Measurements from ENCODE around the gene DENND1A.

The DENND1A gene

GRCh38 chr9:123361086-123361730 lies 568.7 kb downstream of the DENND1A start:
- no peak for DNase-seq

DNA sequence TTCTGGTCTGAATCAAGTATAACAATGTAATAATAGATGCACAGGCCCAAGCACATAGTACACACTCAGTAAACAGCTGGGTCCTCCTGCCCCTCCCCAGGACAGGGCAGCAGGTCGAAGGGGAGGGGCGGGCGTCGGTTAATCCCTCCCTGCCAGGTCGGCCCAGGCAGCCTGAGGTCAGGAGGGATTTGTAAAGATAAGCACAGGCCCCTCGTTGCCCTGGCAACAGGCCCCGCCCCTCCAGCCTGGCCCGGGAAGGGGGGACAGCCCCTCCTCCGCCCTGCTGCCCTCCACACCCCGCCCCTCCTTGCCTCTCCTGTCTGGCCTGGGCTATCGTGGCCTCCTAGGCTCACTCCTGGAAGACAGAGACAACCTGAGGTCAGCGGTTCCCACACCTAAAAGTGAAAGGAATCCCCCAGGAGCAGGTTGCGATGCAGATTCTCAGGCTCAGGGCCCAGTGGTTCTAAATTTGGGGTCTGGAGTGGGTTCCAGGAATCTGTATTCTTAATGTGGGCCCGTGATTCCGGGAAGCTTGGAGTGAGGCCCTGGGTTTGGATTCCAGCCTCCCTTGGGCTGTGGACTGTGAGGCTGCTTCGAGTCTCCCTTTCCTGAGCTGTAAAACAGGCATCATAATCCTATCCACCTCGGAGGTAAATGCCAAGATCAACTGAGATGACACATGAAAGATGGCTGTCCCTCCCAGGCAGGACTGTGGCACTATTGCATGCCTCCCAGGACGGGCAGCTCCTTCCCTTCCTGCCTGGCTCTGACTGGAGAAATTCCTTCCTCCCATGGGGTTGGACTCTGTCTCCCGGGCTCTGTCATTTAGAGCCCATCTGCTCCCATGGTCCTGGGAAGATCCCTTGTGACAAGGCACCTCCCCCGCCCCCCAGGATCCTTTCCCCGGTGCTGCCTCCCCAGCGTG lies 569.5 kb downstream of the DENND1A start:
- DNase-seq: no peak

DNA sequence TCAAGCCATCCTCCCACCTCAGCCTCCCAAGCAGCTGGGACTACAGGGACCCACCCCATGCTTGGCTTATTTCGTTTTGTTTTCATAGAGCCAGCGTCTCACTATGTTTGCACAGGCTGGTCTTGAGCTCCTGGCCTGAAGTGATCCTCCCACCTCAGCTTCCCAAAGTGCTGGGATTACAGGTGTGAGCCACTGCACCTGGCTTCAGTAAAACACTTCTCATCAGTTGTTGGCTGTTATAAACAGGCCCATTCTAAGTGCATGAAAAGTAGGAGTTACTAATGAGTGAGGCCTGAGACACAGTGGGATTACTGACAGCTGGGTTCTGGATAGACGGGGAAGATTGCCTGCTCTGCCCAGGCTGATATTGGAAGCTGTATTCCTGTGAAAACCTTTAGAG lies 570.4 kb downstream of the DENND1A start:
- DNase-seq: no peak

DNA sequence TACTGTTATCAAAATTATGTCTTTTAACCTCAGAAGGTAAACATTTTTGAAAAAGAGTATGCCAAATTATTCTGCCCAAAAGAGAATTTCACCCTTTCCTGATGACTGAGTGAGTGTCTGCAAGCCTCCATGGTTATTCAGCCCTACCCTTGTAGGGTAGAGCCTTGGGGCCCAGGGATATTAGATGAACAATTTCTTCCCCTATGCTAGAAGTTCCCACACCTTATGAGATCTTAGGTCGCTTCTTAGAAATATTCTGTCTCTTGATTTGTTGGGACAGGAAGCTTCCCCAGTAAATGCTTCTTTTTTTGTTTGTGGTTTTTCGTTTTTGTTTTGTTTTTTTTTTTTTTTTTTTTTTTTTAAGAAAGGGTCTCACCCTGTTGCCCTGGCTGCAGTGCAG lies 570.8 kb downstream of the DENND1A start:
- no peak for DNase-seq

- no peak for DNase-seq
These were observed 571.6 kb downstream of the DENND1A start for GRCh38 chr9:123358181-123358905.

- no peak for DNase-seq
These were observed 572.2 kb downstream of the DENND1A start for GRCh38 chr9:123357743-123358059.

DNA sequence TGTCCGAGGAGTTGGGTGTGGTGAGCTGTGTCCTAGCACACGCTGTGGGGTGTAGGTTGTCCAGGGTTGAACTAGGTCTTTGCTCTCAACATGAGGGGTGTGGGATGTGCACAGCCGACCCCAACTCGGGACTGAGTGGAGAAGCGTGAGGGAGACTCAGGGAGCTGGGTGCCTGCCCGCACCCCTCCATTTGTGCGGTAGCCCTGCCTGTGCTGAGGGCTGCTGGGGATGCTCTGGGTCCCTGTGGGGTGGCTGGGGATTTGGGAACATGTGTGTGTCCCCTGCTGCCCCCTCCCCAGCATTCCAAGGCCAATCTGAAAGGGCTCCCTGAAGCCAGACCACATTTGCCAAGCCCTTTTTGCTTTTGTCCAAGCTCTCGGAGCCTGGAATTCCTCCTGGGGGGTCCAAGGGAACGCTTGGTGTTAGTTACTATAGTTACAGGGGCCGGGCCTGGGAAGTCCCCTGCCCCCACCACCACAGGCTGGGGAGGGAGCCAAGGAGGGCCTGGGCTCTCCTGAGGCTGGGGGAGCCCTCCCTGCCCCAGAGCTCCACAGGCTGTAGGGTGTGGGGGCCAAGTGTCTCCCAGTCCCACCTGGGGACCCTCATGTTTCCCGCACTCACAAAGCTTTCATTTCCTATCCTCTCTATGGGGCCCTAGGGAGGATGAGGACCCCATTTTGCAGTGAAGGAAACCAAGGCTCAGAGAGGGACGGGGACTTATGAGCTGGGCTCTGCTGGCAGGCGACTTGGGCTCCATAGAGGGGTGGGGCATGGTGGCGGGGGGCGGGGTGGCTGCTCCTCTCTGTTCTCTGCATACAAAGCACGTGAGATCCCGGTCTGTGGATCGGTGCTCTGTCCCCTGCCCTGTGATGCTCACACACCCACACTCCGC lies 572.8 kb downstream of the DENND1A start:
- DNase-seq: no peak

- DNase-seq: no peak
These were observed 574.0 kb downstream of the DENND1A start, which contains the start of gene CRB2 for GRCh38 chr9:123355761-123356431. Gene CRB2 (plus strand): TSS chr9:123356197. CDS start chr9:123356261, 64 bp downstream.

DNA sequence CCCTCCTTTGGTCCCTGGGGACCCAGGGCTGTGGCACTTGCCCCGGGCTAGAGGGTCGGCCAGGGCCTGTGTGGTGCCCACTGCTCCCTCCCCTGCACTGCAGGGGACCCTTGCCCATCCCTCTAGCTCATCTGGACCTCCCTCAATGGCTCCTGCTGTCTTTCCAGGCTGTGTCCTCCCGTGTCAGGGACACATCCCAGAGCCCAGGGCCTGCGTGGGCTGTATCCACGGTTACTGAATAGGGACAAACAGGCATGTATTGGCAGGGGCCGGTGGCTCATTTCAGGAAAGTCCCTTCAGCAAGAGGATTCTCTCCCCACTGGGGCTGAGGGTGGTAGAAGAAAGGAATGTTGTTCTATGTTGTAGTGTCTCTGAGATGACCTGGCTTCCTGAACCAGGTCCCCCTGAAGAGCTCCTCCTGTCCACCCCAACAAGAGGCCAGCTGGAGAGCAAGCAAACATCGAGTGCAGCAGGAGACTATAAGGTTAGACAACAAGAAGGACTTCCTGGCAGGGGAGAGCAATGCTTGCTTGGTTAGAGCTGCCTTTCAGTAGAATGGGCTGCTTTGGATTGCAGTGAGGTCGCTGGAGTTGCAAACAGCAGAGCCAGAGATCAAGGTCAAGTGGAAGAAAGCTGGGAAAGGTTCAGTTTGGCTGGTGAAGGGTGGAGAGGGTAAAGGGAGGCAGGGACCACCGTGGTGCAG lies 575.0 kb downstream of the DENND1A start:
- no peak for DNase-seq

DNA sequence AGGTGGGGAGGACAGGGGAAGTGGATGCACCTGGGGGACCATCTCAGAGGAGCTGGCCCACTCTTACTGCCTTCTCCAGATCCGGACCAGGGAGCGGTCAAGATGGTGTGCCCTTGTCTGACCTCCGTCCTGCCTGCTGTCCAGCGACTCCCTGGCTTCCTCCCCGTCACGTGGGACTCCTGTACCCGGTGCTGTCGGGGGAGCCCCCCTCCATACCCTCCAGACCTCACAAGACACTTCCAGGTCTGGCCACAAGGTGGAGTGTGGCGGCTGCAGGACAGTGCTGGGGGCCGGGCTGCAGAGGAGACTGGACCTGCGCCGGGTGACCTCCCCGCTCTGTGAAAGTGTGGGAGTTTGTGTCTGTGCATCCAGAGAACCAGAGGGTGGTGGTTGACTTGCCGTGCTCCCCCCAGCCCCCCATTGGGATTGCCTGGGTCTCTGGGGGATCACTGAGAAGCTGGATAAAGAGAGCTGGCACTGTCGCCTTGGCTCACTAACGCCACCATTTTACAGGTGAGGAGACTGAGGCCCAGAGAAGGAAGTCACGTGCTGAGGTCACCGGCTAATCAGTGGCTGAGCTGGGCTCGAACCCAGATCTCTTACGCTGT lies 575.8 kb downstream of the DENND1A start:
- peak; percentile 7 to 21 for DNase-seq

DNA sequence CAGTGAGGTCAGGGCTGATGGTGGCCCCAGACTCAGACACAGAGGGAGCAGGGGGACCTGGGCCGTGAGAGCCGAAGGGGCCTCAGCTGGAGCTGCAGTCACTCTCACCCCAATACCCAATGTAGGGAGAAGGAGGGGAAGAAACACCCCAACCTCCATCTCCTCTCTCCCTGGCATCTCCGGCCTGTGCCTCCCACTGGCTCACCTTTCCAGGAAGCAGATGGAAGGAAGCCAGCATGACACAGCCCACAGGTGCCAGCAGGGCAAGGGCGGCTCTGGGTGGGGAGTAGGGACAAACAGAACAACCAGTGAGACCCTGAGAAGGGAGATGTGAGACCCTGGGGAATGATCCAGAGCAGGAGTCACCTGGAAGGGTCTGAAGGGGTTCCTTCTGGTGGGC lies 576.9 kb downstream of the DENND1A start:
- no peak for DNase-seq

DNA sequence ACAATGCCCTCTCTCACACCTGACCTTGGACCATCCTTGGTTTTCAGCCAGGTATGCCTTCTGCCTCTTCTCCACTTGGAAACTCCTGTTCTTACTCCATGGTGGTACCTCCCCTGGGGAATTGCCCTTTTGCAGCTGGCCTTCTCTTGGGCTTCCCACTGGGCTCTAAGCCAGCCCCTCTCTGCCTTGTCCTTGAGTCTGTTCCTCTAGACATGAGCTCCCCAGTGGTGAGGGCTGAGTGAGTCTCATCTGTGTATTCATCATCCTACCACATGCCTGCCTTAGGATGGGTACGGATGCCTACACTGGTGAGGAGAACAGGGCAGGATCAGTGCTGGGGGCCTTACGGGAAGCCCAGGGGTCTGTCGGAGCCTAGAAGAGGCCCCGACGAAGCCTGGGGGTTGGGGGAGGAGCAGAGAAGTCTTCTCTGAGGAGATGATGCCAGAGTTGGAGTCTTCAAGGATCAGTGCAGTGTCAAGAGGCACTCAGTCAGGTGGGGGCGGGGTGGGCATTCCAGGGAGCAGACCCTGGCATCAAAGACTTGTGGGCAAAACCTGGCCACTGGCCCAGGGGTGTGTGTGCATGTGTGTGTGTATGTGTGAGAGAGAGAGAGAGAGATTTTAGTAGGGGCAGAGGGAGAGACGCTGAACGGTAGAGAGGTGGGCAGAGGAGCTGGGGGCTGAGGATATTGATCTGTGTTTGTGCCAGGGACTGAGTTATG lies 579.2 kb downstream of the DENND1A start:
- DNase-seq: no peak

DNA sequence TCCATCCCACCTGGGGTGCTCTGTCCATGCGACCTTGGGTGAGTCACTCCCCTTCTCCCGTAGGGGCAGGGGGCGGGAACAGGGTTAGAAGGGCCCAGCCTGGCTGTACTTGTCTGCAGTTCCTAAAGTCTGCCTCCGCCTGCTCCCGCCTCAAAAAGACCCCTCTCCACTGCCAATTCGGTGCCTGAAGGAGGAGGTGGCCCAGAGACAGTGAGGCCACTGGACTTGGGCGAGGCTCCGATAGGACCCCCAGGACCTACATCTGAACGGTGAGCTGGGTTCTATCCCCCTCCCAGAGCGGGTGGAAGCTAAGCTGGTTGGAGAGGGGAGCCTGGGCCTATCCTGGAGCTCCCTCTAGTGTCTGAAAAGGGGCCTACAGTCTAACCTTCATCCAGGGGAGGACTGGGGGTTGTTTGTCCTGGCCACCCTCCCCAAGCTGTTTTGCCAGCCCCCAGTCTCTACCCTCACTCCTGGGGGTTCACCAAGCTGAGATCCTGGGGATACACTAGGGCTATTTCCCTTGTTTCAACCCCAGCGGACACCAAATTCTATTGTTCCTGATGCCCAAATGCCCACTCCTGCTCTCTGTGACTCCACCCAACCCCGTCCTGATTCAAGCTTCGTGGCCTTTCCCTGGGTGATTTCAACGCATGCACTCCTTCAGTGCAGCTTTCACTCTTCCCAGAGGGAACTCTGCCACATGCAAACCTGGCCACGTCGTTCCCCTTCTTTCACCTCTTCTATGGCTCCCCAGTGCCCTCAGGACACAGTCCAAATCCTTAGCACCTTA lies 580.0 kb downstream of the DENND1A start:
- DNase-seq: peak; percentile 27 to 49

- DNase-seq: no peak
These were observed 580.9 kb downstream of the DENND1A start for GRCh38 chr9:123349033-123349432.

DNA sequence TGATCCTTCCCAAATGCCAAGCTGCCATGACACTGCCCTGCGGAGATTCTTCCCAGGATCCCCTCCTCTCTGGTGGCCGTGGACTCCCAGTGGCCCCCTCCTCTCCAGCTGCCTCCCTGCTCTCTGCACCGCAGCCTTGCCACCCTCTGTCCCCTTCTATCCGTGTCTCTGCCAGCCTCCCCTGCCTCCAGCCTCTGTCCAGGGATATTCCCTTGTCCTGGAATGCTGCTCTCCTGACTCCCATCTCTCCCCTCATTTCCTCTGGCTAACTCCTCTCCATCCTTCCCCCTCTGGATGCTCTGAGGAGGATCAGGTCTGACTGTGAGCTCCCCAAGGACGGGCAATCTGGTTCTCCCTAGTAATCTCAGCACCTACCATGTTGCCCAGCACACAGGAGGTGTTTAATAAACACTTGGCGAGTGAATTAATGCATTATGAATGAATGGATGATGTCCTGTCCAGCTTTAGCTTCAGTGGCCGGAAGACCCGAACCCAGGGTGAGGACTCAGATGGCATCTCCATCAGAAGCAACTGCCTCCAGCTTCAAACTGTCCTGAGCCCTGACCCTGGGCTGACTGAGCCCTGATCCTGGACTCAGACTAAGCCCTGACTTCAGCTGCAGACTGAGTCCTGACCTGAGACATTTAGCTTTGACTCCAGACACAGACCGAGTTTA lies 581.5 kb downstream of the DENND1A start:
- DNase-seq: no peak

GRCh38 chr9:123347289-123348060 lies 582.5 kb downstream of the DENND1A start:
- DNase-seq: no peak

DNA sequence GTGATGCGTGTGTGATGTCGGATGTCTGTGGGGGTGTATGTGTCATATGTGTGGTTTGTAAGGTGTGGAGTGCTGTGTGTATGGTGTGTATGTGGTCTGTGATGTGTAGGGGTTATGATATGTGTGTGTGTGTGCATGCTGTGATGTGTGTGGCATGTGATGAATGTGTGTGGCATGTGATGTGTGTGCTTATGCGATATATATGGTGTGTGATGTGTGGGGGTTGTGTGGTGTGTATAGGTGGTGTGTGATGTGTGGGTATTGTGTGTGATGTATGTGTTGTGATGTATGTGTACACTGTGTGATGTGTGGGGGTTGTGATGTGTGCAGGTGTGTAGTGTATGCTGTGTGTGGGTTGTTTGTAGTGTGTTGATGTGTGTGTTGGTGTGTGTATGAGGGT lies 583.1 kb downstream of the DENND1A start:
- no peak for DNase-seq

DNA sequence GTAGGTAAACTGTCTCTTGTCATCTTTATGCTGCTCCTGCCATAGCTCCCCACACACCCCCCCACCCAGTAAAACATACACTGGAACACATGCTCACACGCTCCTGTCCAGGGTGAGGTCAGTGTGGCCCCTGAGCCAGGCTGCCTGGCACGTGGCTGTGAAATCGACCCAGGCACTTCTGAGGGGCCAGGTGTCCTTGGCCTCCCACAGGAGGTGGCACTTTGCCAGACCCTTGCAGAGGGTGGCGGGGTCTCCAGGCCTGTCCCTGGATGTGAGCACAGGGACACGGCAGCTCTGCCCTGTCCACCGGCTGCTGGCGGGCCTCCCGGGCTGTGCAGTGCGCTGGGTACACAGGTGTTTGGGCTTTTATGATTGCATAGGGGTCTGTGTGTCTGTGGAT lies 583.9 kb downstream of the DENND1A start:
- no peak for DNase-seq

All from bone marrow (tissue), 2 donors.